Stimulated activated CD8-positive, alpha-beta memory T cell treated with anti-CD3 and anti-CD28 coated beads, Interleukin-15, amount 100 ng/mL, for 24 hours (primary cell): ENCODE data around the gene CAPN8.

ENCODE experiments used
- DNase-seq: peaks from one replicate; pipeline ENCODE4 v3.0.0-alpha.2; 2020; ENCODE audit warnings: low read depth

CAPN8 gene

DNA sequence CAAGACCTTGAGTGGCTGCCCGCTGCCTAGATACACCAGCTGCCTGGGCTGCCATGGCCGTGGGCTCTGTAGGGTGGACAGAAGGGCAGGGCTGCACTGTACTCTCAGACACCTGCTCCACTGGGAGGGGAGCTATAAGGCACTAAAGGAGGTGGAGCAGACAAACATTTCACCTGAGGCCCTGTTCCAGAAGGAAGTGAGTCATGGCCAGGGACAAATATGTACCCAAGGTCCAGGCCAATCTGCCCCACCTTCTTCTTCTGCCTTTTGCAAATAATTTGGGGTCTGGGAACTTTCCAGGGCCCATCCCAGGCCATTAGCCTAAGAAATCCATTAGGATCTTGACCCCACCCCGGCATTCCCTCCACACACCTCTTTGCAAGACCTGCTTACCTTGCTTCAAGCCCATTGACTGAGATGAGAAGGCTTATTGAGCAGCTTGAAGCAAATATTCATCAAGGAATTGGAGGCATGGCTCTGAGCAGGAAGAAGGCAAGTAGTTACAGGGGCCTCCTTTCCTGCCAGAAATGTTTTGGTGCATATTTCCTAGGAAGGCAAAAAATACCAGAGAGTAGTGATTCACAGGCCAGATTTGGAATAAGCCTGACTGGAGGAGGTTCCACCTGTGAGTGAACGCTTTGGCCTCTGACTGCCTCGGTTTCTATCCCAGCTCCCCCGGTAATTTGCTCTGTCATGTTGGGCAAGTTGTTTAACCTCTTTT, at the start of gene CAPN8:
Gene CAPN8, minus strand, starts transcription at position 110 of the 721 bp plus-strand sequence. Its CDS starts 55 bp downstream, at position 55.
- DNase-seq: no peak

DNA sequence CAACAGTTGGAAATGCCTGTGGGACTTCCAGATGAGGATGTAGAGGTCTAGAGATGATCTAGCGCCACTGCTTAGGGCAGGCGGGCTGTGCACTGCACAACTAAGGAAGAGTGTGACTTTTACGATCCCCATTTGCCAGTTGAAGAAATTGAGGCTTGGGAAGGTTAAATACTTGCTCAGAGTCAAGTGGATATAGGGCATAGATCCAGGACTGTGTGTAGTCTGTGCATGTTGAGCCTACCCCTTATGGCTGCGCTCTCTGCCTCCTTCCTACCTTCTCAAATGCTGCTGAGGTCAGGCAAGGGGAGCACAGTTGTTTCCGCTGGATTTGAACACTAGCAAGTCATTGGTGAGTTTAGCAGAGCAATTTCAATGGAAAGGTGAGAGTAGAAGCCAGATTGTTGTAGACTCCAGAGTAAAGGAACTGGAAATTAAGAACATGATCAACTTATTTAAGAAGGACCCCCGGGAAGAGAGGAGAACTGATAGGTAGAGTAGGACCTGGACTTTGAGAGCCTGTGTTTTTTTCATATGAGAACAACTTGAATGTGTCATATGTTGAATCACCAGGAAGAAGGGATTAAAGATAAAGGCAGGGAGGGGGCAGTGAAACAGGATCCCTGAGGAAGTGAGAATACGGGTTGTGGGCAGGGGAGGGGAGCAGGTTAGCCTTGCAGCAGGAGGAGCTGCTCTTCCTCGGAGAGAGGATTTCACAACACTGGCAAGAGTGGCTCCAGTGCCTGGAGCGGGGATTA, 49.5 kb upstream of the CAPN8 start:
- DNase-seq: no peak

DNA sequence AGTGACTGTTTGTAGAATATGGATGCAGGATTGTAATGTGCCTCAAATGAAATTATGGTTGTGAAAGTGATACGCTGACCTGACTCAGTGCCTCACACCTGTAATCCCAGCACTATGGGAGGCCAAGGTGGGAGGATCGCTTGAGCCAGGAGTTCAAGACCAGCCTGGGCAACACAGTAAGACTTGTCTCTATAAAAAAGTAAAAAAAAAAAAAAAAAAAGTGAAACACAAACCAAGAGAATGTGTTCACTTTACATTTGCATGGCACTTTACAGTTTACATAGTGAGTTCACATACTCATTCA, 48.9 kb upstream of the CAPN8 start:
- DNase-seq: no peak

- DNase-seq: no peak
These were observed 48.3 kb upstream of the CAPN8 start for GRCh38 chr1:223713546-223714420.

DNA sequence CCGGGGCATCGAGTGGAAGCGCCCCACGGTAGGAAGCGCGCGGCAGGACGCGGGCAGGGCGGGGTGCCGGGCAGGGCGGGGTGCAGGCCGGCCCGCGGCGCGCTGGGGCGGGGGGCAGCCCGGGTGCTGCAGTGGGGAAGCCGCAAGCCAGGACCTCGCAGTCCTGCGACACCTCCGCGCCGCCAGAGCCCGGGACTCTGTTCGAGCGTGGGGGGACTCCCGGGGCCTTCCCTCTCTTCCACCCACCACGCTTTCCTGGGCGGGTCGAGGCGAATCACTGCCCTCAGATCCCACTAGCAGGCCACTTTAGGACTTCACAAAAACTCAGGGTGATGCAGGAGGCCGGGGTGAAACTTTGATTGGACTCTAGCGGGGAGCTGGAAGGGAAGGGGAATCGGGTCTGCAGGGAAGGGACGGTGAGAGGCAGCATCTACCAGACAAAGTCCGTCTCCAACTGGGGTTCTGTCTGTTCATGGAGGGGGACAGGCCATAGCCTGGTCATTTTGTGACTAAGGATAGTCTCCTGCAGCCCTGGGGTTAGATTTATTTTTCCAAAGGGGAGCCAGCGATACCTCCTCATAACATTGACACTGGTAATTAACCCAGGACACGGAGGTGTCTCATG, 47.5 kb upstream of the CAPN8 start:
- DNase-seq: no peak

GRCh38 chr1:223712194-223712849, 46.8 kb upstream of the CAPN8 start, which contains the start of gene CAPN2:
Gene CAPN2, plus strand, starts transcription at chr1:223712539. Its CDS starts 102 bp downstream, at chr1:223712641.
- DNase-seq: no peak

DNA sequence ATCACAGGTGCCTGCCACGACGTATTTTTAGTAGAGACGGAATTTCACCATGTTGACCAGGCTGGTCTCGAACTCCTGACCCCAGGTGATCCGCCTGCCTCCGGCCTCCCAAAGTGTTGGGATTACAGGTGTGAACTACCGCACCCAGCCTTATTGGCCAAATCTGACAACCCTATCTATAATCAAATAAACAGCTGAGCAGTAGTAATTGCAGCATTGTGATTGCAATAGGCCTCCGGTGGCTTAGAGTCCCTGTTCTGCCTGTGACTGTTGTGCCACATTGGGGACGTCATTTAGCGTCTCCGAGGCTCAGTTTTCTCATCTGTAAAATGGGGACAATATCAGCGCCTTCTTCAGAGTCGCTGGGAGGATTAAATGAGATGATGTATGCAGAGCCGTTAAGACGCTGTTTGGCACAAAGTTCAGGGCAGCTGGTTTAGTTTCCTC, 46.3 kb upstream of the CAPN8 start:
- DNase-seq: no peak

DNA sequence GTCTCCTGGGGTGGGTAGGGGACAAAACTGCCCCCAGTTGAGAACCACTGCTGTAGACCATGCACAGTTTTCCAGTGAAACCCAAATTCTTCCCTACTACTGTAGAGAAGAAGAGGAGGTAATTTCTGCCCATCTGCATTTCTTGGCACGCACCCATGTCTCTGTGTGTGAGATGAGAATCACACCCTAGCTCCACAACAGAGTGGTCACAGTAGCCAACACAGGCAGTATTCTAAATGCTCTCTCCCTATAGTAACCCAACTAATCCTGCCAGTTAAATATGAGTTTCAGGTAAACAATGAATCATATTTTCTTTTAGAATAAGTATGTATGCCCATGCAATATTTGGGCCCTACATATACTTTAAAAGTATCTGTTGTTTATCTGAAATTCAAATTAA, 45.7 kb upstream of the CAPN8 start:
- no peak for DNase-seq

GRCh38 chr1:223710179-223711133, 45.0 kb upstream of the CAPN8 start:
- DNase-seq: no peak

DNA sequence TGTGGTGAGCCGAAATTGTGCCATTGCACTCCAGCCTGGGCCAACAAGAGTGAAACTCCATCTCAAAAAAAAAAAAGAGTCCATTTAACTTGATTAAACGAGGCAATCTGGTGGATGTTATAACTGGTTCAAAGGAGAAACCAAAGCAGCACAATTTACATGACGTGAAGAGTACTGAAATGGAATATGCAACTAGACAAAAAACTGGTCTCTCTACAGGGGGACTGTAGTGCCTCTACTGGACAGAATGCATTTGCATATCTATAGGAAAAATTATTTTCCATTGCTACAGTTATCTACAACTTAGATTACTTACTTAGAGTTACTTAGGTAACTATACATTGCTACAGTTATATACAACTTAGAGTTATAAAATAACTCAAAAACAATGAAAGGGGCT, 44.1 kb upstream of the CAPN8 start:
- no peak for DNase-seq

DNA sequence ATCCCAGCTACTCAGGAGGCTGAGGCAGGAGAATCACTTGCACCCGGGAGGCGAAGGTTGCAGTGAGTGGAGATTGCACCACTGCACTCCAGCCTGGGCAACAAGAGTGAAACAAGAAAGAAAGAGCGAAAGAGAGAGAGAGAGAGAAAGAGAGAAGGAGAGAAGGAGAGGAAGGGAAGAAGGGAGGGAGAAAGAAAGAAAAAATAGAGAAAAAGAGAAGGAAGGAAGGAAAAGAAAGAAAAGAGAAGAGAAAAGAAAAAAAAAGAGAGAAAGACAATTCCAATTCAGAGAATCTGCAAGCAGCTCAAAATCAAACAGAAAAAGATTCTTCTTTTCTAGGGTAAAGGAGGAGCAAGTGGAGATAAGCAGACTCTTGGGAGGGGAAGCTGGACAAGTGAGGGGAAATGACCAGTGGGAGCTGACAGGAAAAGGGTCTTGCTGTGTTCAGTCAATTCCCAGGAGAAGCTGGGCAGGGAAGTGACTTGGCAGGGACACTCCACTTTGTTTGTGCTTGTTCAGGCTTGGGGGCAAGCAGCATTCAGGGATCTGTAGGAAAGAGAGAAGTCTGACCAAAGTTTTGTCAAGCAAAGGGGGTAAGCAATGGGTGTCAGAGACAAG, 43.3 kb upstream of the CAPN8 start:
- DNase-seq: no peak

DNA sequence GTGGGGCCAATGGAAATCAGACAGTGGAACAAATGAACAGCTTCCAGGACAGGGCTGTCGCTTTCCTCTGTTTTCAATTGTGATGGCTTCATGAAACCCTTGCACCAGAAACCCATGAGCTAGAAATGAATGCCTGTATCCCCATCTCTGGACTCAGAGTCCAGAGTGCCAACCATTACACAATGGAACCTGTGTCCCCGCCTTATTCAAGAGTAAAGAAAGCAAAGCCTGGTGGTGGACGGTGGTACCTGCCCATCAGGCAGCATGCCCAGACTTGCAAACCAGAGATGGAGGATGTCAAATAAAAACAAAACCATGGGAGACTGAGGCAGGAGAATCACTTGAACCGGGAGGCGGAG, 42.5 kb upstream of the CAPN8 start:
- DNase-seq: no peak

DNA sequence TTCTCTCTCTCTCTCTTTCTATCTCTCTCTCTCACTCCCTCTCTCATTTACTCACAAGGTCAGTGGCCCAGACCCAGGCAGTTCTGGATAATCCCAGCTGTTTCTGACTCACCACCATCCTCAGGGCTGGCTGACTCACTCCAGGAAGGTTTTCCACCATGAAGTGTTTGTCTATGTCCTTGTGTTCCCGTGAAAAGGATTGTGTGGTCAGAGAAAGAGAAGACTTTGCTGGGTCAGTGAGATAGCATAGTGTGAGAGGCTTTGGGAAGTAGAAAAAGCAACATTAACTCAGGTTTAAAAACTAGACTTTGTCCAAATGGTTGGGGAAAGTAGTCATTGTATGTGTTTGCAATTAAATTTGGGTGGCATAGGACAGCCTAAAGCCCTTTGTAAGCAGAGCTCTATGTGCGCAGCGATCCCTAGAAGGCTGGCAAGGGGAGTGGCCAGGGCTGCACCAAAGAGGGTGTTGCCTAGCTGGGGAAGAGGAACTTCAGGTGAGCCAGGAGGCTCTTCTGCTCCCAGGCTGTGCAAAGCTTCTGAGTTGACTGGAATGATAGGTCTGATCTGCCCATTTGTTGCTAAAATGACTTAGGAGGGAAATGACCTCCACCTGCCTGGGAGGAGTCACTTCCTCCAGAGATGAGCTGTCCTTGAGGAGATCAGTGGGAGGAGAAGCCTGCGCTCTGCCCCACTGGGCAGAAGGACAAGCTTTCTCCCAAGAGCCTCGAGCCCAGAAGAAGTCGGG, 41.9 kb upstream of the CAPN8 start:
- DNase-seq: no peak

GRCh38 chr1:223706077-223706973, 40.8 kb upstream of the CAPN8 start:
- DNase-seq: no peak

DNA sequence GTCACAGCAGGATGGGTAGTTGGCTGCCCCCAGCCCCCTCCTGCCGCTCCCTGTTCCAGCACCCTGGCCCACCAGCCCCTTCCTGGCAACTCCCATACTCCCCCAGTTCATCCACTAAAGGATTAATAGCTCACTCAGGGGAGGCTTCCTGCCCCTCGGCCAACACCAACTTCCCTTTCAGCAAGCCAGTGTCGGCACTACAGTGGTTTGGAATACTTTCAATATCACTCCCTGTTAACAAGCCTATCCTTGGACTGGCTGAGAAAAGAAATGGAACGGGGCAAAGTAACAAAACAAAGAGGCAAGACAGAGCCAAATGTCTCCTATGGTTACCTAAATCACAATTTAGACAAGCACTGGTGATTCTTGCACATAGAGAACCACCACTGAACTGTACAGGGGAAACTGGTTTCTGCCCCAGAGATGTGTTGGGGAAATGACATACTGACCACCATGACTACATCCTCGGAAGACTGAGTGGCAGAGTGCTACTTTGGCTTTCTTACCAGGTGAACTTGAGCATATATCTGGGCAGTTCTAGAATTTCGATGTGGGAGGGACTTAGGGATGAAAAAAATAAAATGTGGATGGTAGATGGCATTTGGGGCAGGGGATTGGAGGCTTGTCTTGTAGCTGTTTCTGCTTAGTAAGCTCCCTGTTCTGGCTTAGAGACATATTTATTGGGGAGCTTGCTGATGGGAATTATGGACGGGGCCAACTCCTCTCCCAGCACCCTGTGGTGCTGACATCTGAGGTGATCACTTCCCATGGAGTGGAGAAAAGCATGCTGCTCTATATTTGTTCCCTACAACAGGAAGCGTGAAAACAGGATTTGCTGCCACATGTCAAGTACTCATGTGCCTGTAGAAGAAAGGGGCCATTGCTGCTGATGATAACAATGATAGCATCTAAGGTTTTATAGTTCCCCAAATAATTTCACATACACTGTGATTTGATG, 39.7 kb upstream of the CAPN8 start:
- DNase-seq: no peak

- DNase-seq: no peak
These were observed 38.1 kb upstream of the CAPN8 start for GRCh38 chr1:223703668-223704013.
